OCI-LY1 (cell line): ENCODE measurements around the gene SYK.

Source experiments
- EZH2 ChIP-seq: fragments of 200-600 bp; sonication (generic), shearing (Covaris generic); IDR thresholded peaks from 2 replicates; pipeline ENCODE4 v1.8.0; 2017; ENCODE audit warnings: borderline replicate concordance, mixed run types, mild to moderate bottlenecking, antibody characterized with exemption, low read length, moderate library complexity, mixed read lengths
- TF ChIP-seq, protein P1 (sequence below): fragments of 200-600 bp; sonication (generic), shearing (Covaris generic); IDR thresholded peaks from 2 replicates; pipeline ENCODE4 v1.5.1; 2017; ENCODE audit warnings: mild to moderate bottlenecking, antibody characterized with exemption, low read length, moderate library complexity, mixed read lengths

DNA sequence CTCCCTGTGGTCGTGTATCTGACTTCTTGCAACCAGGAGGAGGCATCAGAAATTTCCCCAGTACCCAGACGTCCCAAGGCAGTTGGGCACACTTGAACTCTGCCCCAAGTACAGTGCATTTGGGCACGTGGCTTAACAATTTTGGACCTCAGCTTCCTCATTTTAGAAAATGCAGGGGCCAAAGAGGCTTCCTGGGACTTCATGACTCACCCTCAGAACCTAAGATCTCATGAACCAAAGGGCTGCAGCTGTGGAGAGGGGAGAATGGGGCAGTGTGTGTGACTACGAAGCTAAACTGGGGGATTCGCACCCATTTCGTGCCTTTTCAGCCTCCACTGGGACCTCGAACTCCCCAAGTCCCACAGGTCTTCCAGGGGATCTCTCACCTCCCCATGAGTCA lies 59.2 kb downstream of the SYK start:
- TF ChIP-seq, protein P1, sequence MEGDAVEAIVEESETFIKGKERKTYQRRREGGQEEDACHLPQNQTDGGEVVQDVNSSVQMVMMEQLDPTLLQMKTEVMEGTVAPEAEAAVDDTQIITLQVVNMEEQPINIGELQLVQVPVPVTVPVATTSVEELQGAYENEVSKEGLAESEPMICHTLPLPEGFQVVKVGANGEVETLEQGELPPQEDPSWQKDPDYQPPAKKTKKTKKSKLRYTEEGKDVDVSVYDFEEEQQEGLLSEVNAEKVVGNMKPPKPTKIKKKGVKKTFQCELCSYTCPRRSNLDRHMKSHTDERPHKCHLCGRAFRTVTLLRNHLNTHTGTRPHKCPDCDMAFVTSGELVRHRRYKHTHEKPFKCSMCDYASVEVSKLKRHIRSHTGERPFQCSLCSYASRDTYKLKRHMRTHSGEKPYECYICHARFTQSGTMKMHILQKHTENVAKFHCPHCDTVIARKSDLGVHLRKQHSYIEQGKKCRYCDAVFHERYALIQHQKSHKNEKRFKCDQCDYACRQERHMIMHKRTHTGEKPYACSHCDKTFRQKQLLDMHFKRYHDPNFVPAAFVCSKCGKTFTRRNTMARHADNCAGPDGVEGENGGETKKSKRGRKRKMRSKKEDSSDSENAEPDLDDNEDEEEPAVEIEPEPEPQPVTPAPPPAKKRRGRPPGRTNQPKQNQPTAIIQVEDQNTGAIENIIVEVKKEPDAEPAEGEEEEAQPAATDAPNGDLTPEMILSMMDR = no peak
- no peak for TF ChIP-seq EZH2
